HEK293 (cell line): ENCODE results near the gene ODAPH.

Source experiments
- CTCF ChIA-PET: fragments of 350-600 bp; formaldehyde crosslinking; extraction: SDS; loops from one replicate; lab custom pipeline; 2021; ENCODE audit warnings: antibody characterized with exemption; lab: Yijun Ruan, JAX
- POLR2A ChIA-PET: fragments of 300-600 bp; formaldehyde crosslinking; extraction: SDS; loops from one replicate; lab custom pipeline; 2020; ENCODE audit warnings: antibody characterized with exemption, inconsistent platforms; lab: Yijun Ruan, JAX
- H3K27ac ChIP-seq: fragments of 200-500 bp; sonication (Bioruptor generic); 2 replicates; pipeline ENCODE4 v1.5.1; 2014; ENCODE audit warnings: low read depth, low read length, control low read depth, inconsistent platforms; ENCODE audit errors: extremely low read depth
- H3K36me3 ChIP-seq, 2 experiments: fragments of 200-500 bp in 1 of 2; sonication (Bioruptor generic) in 1 of 2; 1 replicate in 1 of 2; 2 replicates in 1 of 2; pipeline ENCODE4 v1.5.1; 2014 to 2017; ENCODE audit warnings: inconsistent platforms in 2 of 2, low read length in 2 of 2; ENCODE audit not compliant: control insufficient read depth in 2 of 2, insufficient read depth in 1 of 2
- H3K4me1 ChIP-seq: fragments of 200-500 bp; sonication (Bioruptor generic); 2 replicates; pipeline ENCODE4 v1.5.1; 2014; ENCODE audit warnings: mild to moderate bottlenecking, low read length, inconsistent platforms; ENCODE audit not compliant: control insufficient read depth, insufficient read depth
- H3K4me3 ChIP-seq: 2 replicates; pipeline ENCODE4 v1.5.1; 2011; ENCODE audit warnings: low read depth, mild to moderate bottlenecking, control low read depth, low read length, moderate library complexity
- H3K9me3 ChIP-seq: fragments of 200-500 bp; sonication (Bioruptor generic); 2 replicates; pipeline ENCODE4 v1.5.1; 2014; ENCODE audit warnings: low read depth, low read length, inconsistent platforms; ENCODE audit not compliant: control insufficient read depth, insufficient read depth
- GFI1B ChIP-seq: fragments of 450-650 bp; formaldehyde crosslinking; IDR thresholded peaks from 2 replicates; pipeline ENCODE4 v1.5.1; 2016; ENCODE audit warnings: missing biosample characterization, missing genetic modification characterization
- REPIN1 ChIP-seq: fragments of 450-650 bp; formaldehyde crosslinking; IDR thresholded peaks from 2 replicates; pipeline ENCODE4 v1.5.1; 2017; ENCODE audit warnings: missing biosample characterization, missing genetic modification characterization, low read depth
- ZNF416 ChIP-seq: fragments of 450-650 bp; formaldehyde crosslinking; IDR thresholded peaks from 2 replicates; pipeline ENCODE4 v1.5.1; 2016; ENCODE audit warnings: missing biosample characterization, missing genetic modification characterization
- ZNF488 ChIP-seq: fragments of 450-650 bp; formaldehyde crosslinking; IDR thresholded peaks from 2 replicates; pipeline ENCODE4 v1.5.1; 2016; ENCODE audit warnings: missing biosample characterization, missing genetic modification characterization
- ZNF510 ChIP-seq: fragments of 450-650 bp; formaldehyde crosslinking; IDR thresholded peaks from 2 replicates; pipeline ENCODE4 v1.5.1; 2018; ENCODE audit warnings: mild to moderate bottlenecking, missing genetic modification characterization, missing biosample characterization; ENCODE audit not compliant: insufficient replicate concordance
- ZNF518A ChIP-seq: fragments of 450-650 bp; formaldehyde crosslinking; conservative IDR thresholded peaks from 2 replicates; pipeline ENCODE4 v1.5.1; 2016; ENCODE audit warnings: low read depth, missing biosample characterization, missing genetic modification characterization
- ZNF529 ChIP-seq: fragments of 450-650 bp; formaldehyde crosslinking; IDR thresholded peaks from 2 replicates; pipeline ENCODE4 v1.5.1; 2017; ENCODE audit warnings: missing genetic modification characterization, missing biosample characterization; ENCODE audit not compliant: insufficient replicate concordance
- ZNF530 ChIP-seq: fragments of 450-650 bp; formaldehyde crosslinking; IDR thresholded peaks from 2 replicates; pipeline ENCODE4 v1.5.1; 2016; ENCODE audit warnings: low read depth, missing biosample characterization, missing genetic modification characterization
- ZNF548 ChIP-seq: fragments of 450-650 bp; formaldehyde crosslinking; IDR thresholded peaks from 2 replicates; pipeline ENCODE4 v1.5.1; 2016; ENCODE audit warnings: missing biosample characterization, missing genetic modification characterization
- ZNF555 ChIP-seq: fragments of 450-650 bp; formaldehyde crosslinking; conservative IDR thresholded peaks from 2 replicates; pipeline ENCODE4 v1.5.1; 2017; ENCODE audit warnings: missing biosample characterization, mild to moderate bottlenecking, missing genetic modification characterization, inconsistent platforms
- ZNF558 ChIP-seq: fragments of 450-650 bp; formaldehyde crosslinking; IDR thresholded peaks from 2 replicates; pipeline ENCODE4 v1.5.1; 2016; ENCODE audit warnings: missing biosample characterization, missing genetic modification characterization
- ZNF580 ChIP-seq: fragments of 450-650 bp; formaldehyde crosslinking; IDR thresholded peaks from 2 replicates; pipeline ENCODE4 v1.5.1; 2016; ENCODE audit warnings: missing biosample characterization, missing genetic modification characterization
- ZNF707 ChIP-seq: fragments of 450-650 bp; formaldehyde crosslinking; IDR thresholded peaks from 2 replicates; pipeline ENCODE4 v1.5.1; 2016; ENCODE audit warnings: missing biosample characterization, missing genetic modification characterization
- ZNF777 ChIP-seq: fragments of 450-650 bp; formaldehyde crosslinking; IDR thresholded peaks from 2 replicates; pipeline ENCODE4 v1.5.1; 2017; ENCODE audit warnings: missing biosample characterization, missing genetic modification characterization, borderline replicate concordance
- ZNF837 ChIP-seq: fragments of 450-650 bp; formaldehyde crosslinking; IDR thresholded peaks from 2 replicates; pipeline ENCODE4 v1.5.1; 2016; ENCODE audit warnings: missing biosample characterization, missing genetic modification characterization
- ZSCAN4 ChIP-seq: fragments of 450-650 bp; formaldehyde crosslinking; IDR thresholded peaks from 2 replicates; pipeline ENCODE4 v1.5.1; 2017; ENCODE audit warnings: missing biosample characterization, missing genetic modification characterization
- TF ChIP-seq, protein P1 (sequence below): fragments of 450-650 bp; formaldehyde crosslinking; optimal IDR thresholded peaks from 2 replicates; pipeline ENCODE3; 2016; ENCODE audit warnings: missing biosample characterization, mild to moderate bottlenecking, missing genetic modification characterization
- TF ChIP-seq, protein P2 (sequence below): sonication (generic); formaldehyde crosslinking; IDR thresholded peaks from 2 replicates; pipeline ENCODE4 v1.8.1; 2022; ENCODE audit warnings: mild to moderate bottlenecking, moderate library complexity, missing genetic modification reagents

ODAPH gene

GRCh38 chr4:75514131-75514948 lies 41.5 kb upstream of the ODAPH start, which contains the start of the genes RCHY1 and THAP6 (continued):
- TF ChIP-seq ZNF518A, result peak; percentile 62
- no peak for TF ChIP-seq ZNF777
- TF ChIP-seq ZNF555 (tag by site-specific recombination), result no peak
- TF ChIP-seq GFI1B (tag by site-specific recombination), result no peak
- TF ChIP-seq ZSCAN4, result no peak
- TF ChIP-seq, protein P1, sequence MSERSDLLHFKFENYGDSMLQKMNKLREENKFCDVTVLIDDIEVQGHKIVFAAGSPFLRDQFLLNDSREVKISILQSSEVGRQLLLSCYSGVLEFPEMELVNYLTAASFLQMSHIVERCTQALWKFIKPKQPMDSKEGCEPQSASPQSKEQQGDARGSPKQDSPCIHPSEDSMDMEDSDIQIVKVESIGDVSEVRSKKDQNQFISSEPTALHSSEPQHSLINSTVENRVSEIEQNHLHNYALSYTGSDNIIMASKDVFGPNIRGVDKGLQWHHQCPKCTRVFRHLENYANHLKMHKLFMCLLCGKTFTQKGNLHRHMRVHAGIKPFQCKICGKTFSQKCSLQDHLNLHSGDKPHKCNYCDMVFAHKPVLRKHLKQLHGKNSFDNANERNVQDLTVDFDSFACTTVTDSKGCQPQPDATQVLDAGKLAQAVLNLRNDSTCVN (tag by site-specific recombination), result peak; percentile 51
- no peak for TF ChIP-seq ZNF558 (tag by site-specific recombination)
- no peak for TF ChIP-seq ZNF510
- TF ChIP-seq REPIN1 (tag by site-specific recombination), result no peak
- no peak for TF ChIP-seq ZNF529 (tag by site-specific recombination)

DNA sequence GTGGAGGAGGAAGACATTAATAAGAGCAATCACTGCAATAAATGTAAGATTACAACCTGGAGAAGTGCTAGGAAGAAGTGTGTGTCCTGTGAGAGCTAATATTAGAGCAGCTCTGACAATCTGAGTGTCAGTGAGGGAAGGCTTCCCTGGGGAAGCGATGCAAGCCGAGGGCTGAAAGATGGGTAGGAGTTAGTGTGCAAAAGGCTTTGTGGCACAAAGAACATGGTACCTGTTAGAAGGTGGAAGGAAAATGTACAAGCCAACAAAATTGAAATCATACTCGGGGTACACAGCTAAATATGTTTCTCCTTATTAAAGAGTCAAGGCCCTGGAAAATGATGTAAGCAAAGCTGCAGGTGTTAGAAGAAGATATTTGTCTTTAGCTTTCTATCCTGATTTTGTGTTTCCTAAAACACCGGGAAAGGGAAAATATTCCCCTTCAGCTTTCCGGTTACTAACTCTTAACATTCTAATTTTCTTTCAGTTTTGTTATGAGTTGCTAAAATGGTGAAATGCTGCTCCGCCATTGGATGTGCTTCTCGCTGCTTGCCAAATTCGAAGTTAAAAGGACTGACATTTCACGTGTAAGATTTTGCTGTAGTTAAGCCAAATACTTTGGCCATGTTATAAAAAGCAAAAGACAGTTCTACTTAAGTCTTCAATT lies 40.8 kb upstream of the ODAPH start:
- Histone ChIP-seq H3K36me3 (peaks cover 0 to 28% of the 10 kb centered on the region in 2 experiments; a peak in 2 of 3 replicates), H3K9me3 (no peaks in the 10 kb centered on the region), H3K4me1 (no peaks in the 10 kb centered on the region), H3K4me3 (peak overlapping the region; percentile 59), H3K27ac (peak overlapping the region; percentile 75)
- TF ChIP-seq, protein P2, sequence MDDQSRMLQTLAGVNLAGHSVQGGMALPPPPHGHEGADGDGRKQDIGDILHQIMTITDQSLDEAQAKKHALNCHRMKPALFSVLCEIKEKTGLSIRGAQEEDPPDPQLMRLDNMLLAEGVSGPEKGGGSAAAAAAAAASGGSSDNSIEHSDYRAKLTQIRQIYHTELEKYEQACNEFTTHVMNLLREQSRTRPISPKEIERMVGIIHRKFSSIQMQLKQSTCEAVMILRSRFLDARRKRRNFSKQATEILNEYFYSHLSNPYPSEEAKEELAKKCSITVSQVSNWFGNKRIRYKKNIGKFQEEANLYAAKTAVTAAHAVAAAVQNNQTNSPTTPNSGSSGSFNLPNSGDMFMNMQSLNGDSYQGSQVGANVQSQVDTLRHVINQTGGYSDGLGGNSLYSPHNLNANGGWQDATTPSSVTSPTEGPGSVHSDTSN, result no peak
- TF ChIP-seq ZNF837 (no peak), ZNF548 (tag by site-specific recombination) (no peak), ZNF416 (tag by site-specific recombination) (no peak), ZNF580 (tag by site-specific recombination) (no peak), ZNF707 (no peak), ZNF530 (no peak), ZNF488 (tag by site-specific recombination) (no peak)
- POLR2A ChIA-PET, result interaction anchor here (0.5 to 1.9 kb wide), 5 partner anchors 11 to 586 kb away, joined by 3 to 6 read pairs (median 4); partner anchors contain the start of gene USO1
- CTCF ChIA-PET, result interaction anchor here (0.6 kb wide), 1 partner anchor 552 kb away, joined by 3 read pairs; no protein-coding TSS in a partner anchor
